Right lobe of liver (tissue), 6 donors: ENCODE results near the gene TIGAR. TPM values are rescaled to one million over a fixed set of nuclear protein-coding genes. Genes with fewer than 3 reads are reported as not detected.

Source experiments
- ATAC-seq, 4 donors: fragments of 200-7000 bp; cut with Tn5 transposase; one replicate each; pipeline ENCODE4 v1.9.1; 2020; ENCODE audit warnings: mild to moderate bottlenecking in 4 of 4, moderate library complexity in 4 of 4
- DNase-seq, 3 donors: peaks; one replicate each; pipeline ENCODE4 v3.0.0-alpha.2; 2020
- H3K27ac ChIP-seq, 3 donors: fragments of 200-600 bp; one replicate each; pipeline ENCODE4 v1.8.0; 2022
- H3K27me3 ChIP-seq, 2 donors: fragments of 200-600 bp; one replicate each; pipeline ENCODE4 v1.8.0; 2022
- H3K36me3 ChIP-seq, 4 donors: fragments of 200-600 bp; sonication (generic) in 1 of 4; one replicate each; pipeline versions ENCODE4 v1.5.1 to v1.8.0; 2017 to 2022; ENCODE audit warnings: control low read depth in 1 of 4
- H3K4me1 ChIP-seq, 4 donors: fragments of 200-600 bp; sonication (generic) in 1 of 4; one replicate each; pipeline versions ENCODE4 v1.5.1 to v1.8.0; 2017 to 2022; ENCODE audit warnings: control low read depth in 1 of 4
- H3K4me3 ChIP-seq, 3 donors: fragments of 200-600 bp; one replicate each; pipeline ENCODE4 v1.8.0; 2022
- H3K9me3 ChIP-seq, 4 donors: fragments of 200-600 bp; sonication (generic) in 1 of 4; one replicate each; pipeline versions ENCODE4 v1.5.1 to v1.8.0; 2017 to 2022; ENCODE audit warnings: control low read depth in 1 of 4
- POLR2A ChIP-seq: fragments of 450-650 bp; IDR thresholded peaks from one replicate; pipeline ENCODE4 v1.6.1; 2017; ENCODE audit warnings: antibody characterized with exemption, mild to moderate bottlenecking
- WGBS: methylation state at CpG from one replicate; pipeline ENCODE4 v1.1.6; 2018; ENCODE audit warnings: low coverage, low lambda C conversion rate; ENCODE audit not compliant: insufficient coverage; ENCODE audit errors: missing lambda C conversion rate; 5-methylcytosine and 5-hydroxymethylcytosine counted together
- intact Hi-C, 2 donors: fragments of 100-400 bp; cut with DNase I; formaldehyde crosslinking; loops; one replicate each; pipeline versions ENCODE4 v1.11.2 to v1.14.1; 2022
- total RNA-seq, 6 experiments: library from RNA; depleted of rRNA in 2 of 6; stranded (reverse); fragments of >200 nt in 2 of 6; fragmentation: NEBNext Ultra II Directional in 3 of 6; extraction: Animal tissue kit (Norgen Biotek cat#: 25700) in 3 of 6; gene quantifications; one replicate each; pipeline versions ENCODE4 v1.1.0 to v1.2.4, GENCODE V29; 2016 to 2023
- TF ChIP-seq, protein P1 (sequence below), 4 donors: fragments of 200-600 bp in 3 of 4; fragments of 450-650 bp in 1 of 4; IDR thresholded peaks; one replicate each; pipeline versions ENCODE4 v1.5.1 to v1.8.0; 2016 to 2022; ENCODE audit warnings: antibody characterized with exemption in 4 of 4, mild to moderate bottlenecking in 2 of 4
- donor health status: DM: no; HTN: yes; CAD: no.
- donor health status: DM: no; HTN: no; CAD: no.
- donor health status: DM: no; HTN: no; CAD: no.
- donor health status: DM: no; HTN: yes; CAD: no.
- donor health status: DM: no; HTN: yes; CAD: no.

TIGAR gene
- total RNA-seq, 6 experiments from 2014 or later = 4.0 to 9.1 (median 5.1) TPM

- 0% methylated on average over 10 of the region's 10 CpGs for WGBS
- peaks cover 0 to 40% (median 0%) of the 10 kb centered on the region in 4 donors for H3K4me1 ChIP-seq
- intact Hi-C loops = loop anchor here in 1 of 2 donors (10.0 kb wide), 3 partner anchors 158 to 978 kb away; no protein-coding TSS in a partner anchor
- no peaks in the 10 kb centered on the region for H3K36me3 ChIP-seq
- H3K27me3 ChIP-seq = peaks cover 0 to 45% of the 10 kb centered on the region in 2 donors
- no peak overlapping the region for H3K27ac ChIP-seq
- H3K9me3 ChIP-seq = no peaks in the 10 kb centered on the region
- DNase-seq (no peak), ATAC-seq (no peak)
- no peak for TF ChIP-seq POLR2A
- TF ChIP-seq, protein P1, sequence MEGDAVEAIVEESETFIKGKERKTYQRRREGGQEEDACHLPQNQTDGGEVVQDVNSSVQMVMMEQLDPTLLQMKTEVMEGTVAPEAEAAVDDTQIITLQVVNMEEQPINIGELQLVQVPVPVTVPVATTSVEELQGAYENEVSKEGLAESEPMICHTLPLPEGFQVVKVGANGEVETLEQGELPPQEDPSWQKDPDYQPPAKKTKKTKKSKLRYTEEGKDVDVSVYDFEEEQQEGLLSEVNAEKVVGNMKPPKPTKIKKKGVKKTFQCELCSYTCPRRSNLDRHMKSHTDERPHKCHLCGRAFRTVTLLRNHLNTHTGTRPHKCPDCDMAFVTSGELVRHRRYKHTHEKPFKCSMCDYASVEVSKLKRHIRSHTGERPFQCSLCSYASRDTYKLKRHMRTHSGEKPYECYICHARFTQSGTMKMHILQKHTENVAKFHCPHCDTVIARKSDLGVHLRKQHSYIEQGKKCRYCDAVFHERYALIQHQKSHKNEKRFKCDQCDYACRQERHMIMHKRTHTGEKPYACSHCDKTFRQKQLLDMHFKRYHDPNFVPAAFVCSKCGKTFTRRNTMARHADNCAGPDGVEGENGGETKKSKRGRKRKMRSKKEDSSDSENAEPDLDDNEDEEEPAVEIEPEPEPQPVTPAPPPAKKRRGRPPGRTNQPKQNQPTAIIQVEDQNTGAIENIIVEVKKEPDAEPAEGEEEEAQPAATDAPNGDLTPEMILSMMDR (IDR thresholded peaks at IDR 0.05) = no peak
- H3K4me3 ChIP-seq = no peak overlapping the region
Observed at GRCh38 chr12:4273273-4273651, 47.8 kb upstream of the TIGAR start.

GRCh38 chr12:4273652-4274395 is 47.2 kb upstream of the TIGAR start, which contains the start of gene CCND2:
Gene CCND2 (plus strand): TSS chr12:4273762. CDS start chr12:4274041, 279 bp downstream.
- DNase-seq = peak in 2 of 3 donors; percentile 73 to 80
- WGBS = 4% methylated on average over 23 of the region's 52 CpGs
- Histone ChIP-seq H3K4me3 (peak within 1 kb of the TSS; percentile 32 to 48 (median 40)), H3K4me1 (peaks cover 0 to 40% (median 0%) of the 10 kb centered on the region in 4 donors), H3K36me3 (no peaks in the 10 kb centered on the region), H3K27ac (peak within 1 kb of the TSS in 2 of 3 donors; percentile 43 to 65), H3K27me3 (peaks cover 0 to 41% of the 10 kb centered on the region in 2 donors), H3K9me3 (no peaks in the 10 kb centered on the region)
- intact Hi-C loops = loop anchor here in 1 of 2 donors (10.0 kb wide), 3 partner anchors 159 to 979 kb away; no protein-coding TSS in a partner anchor
- peak; percentile 43 for TF ChIP-seq POLR2A
- TF ChIP-seq, protein P1 (IDR thresholded peaks at IDR 0.05) = no peak
- peak; percentile 45 to 59 (median 47) for ATAC-seq

GRCh38 chr12:4274396-4275015 is 46.5 kb upstream of the TIGAR start:
- no peaks in the 10 kb centered on the region for H3K9me3 ChIP-seq
- 5% methylated on average over 17 of the region's 42 CpGs for WGBS
- intact Hi-C loops = loop anchor here in 1 of 2 donors (10.0 kb wide), 3 partner anchors 160 to 980 kb away; no protein-coding TSS in a partner anchor
- no peaks in the 10 kb centered on the region for H3K36me3 ChIP-seq
- H3K4me3 ChIP-seq = peak overlapping the region; percentile 32 to 48 (median 40)
- H3K27me3 ChIP-seq = peaks cover 0 to 41% of the 10 kb centered on the region in 2 donors
- H3K4me1 ChIP-seq = peaks cover 0 to 40% (median 0%) of the 10 kb centered on the region in 4 donors
- TF ChIP-seq, protein P1 (IDR thresholded peaks at IDR 0.05) = no peak
- no peak for TF ChIP-seq POLR2A
- DNase-seq (no peak), ATAC-seq (no peak)
- H3K27ac ChIP-seq = peak overlapping the region in 2 of 3 donors; percentile 43 to 65

GRCh38 chr12:4275016-4275869 is 45.8 kb upstream of the TIGAR start:
- intact Hi-C loops = loop anchor here in 1 of 2 donors (10.0 kb wide), 3 partner anchors 160 to 980 kb away; no protein-coding TSS in a partner anchor
- Histone ChIP-seq H3K4me1 (peaks cover 0 to 32% (median 0%) of the 10 kb centered on the region in 4 donors), H3K36me3 (no peaks in the 10 kb centered on the region), H3K27ac (peak overlapping the region in 1 of 3 donors; percentile 65), H3K9me3 (no peaks in the 10 kb centered on the region), H3K27me3 (peaks cover 0 to 39% of the 10 kb centered on the region in 2 donors), H3K4me3 (peak overlapping the region; percentile 32 to 48 (median 40))
- 2% methylated on average over 39 of the region's 43 CpGs for WGBS
- ATAC-seq = no peak
- no peak for DNase-seq
- TF ChIP-seq POLR2A = no peak
- TF ChIP-seq, protein P1 (IDR thresholded peaks at IDR 0.05) = no peak
